GM18861 (cell line): ENCODE measurements around the gene DDX10.

Experiments used
- ATAC-seq: cut with Tn5 transposase; IDR thresholded peaks from one replicate; pipeline ENCODE4 v1.9.1; 2021; ENCODE audit not compliant: unreplicated experiment

The DDX10 gene

DNA sequence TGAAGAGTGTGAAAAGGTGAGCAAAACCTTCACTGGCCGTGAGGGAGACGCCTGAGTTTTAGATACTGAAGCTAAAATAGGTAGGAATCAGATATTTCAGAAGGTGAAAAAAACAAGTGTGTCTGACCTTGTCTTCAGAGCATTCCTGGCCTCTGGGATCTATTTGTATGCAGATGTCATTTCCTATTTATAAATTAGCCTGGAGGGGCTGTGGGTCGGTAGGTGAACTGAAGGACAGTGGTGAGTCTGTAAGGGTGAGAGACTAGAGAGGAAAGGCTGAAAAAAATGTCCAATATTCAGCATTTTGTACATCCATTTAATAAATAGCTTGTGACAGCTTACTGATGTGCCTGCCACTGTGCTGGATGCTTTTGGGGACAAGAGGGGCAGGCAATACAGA lies 302.1 kb downstream of the DDX10 start:
- no peak for ATAC-seq

DNA sequence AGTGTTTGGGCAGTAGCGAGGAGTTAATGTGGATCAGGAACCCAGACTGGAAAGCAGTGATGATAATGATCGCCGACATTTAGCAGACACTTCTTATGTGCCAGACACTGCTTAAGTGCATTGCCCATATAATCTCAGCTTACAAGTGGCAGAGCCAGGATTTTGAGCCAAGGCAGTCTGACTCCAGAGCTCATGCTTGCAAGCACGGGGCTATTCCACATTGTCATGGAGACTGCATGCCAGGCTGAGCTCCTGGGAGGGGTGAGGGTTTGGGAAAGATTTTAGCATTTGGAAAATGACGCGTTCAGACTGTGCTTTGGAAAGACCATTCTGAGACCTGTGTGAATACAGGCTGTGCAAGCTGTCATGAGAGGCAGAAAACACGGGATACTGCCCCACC lies 302.7 kb downstream of the DDX10 start:
- no peak for ATAC-seq

DNA sequence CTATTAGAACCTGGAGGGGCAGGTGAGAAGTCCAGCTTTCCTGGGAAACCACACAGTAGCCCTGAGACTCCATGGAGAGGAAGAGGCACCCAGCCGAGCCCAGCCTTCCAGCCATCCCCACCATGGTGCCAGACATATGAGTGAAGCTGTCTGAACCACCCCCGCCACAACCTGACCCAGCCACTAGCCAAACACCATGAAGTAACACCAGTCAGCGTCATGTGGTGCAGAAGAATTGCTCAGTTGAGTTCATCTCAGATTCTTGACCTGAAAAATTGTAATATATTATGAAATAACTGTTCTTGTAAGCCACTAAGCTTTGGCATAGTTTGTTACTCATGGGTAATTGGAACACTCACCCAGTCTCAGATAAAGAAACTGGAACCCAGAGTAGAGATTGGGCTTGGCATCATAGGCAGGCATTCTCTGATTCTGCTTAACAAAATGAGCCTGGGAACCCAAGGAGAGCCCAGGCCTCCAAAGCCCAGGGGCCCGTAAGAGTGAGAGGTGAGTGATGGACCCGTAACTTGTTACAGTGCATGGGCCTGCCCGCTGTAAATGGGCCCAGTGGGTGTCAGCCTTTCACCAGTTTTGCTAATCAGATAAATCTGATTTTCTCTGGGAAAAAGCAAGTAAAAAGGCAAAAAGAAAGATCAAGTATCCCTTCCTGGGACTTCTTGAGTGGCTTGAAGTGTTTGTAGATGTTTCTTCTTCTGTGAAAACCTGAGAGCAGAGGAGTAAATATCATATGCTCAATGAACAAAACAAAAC lies 305.5 kb downstream of the DDX10 start:
- ATAC-seq = no peak

DNA sequence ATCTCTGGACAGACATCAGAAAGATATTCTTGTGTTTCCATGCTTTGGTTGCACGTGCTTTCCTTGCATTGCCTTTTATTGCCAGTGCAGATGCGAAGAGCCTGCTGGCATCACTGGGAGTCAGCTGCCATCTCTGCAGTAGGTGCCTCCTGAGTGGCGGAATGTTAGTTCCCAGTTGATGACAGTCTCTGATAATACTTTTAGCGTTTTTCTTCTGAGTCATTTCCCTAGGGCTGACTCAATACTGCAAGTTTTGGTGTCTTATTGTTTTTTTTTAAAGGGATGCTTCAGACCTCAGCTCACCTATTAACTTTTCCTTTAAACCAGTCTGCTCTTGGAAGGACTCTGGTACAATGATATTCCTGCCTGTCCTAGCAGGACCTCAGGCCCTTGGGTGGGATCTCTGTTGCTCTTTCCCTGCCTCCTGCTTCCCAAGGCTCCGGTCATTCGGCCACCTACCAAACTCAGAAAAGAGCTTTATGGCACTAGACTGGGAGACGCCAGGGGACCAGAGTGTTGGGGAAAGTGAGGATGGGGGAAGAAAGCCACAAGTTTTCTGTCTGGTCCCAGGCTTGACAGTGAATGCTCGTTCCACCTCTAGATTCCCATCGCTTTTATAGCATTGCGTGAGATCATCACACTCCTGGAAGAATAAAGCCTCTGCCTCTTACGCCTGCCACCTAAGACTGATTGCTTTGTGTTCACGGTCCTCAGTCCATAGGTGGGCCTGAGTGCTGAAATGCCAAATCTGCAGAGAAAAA lies 308.7 kb downstream of the DDX10 start:
- ATAC-seq = no peak

DNA sequence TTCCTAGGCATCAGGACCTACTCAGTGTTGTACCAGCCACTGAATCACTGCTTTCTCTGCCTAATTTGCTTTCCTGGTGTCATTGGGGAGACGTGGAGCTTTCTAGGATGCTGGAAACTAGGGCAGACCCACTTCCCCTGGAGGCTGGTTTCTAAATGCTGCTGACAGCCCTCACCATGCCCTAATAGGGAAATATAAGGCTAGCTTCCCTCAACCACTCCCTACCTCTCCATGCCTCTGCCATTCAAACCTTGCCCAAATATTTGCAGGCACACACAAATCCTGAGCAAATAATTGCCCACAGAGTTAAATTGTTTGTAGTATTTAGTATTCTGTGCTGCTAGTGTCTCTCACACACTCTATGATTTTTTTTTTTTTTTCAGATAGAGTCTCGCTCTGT lies 310.2 kb downstream of the DDX10 start:
- no peak for ATAC-seq

DNA sequence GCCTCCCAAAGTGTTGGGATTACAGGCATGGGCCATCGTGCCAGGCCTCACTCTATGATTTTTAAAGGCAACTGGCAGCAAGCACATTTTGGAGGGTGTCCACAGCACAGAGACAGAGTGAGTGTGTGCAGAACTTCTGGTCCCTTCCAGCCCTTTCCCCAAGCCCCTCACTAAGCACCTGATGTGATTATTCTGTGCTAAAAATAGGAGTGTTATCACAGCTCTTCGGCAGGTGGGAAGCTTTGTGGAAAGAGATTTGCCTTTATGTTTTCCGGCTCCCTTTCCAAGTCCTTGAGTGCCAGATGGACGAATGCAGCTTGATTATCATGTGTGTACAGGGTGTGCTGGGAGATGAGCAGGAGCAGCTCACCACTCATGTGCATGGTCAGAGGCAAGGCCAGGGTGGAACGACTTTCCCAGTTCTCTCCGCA lies 310.8 kb downstream of the DDX10 start:
- no peak for ATAC-seq

DNA sequence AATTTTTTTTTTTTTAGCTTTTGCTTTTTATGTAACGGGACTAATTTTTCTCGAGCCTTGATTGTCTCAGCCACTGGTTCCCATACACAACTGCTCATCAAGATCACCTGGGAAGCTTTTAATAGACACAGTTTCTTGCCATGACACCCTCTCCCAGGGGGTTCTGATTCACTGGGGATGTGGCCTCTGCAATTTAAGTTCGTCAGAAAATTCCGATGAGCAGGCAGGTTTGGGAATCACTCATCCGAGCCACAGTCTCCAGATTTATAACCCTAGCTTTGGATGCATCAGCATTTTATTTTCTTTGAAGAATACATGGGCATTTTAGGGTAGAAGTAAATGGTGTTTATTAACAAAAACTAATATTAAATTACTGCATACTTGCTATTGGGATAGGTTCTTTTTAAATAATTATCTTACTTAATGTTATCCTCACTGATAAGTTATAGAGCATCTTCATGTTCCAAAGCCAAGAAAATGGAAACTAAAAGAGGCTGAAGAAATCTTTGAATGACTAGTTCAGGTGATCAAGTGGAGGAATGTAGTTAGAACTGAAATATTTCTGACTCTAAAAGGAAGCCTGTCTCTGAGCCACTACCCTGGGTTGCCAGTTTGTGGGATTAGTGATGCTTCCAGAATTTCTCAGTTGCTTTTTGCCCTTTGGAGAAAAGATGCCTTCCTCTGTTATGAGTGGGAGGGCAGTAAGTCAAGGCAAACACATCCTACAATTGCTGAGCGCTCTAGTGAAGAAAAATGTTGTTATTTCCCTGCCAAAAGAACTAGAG lies 319.0 kb downstream of the DDX10 start:
- ATAC-seq = no peak

DNA sequence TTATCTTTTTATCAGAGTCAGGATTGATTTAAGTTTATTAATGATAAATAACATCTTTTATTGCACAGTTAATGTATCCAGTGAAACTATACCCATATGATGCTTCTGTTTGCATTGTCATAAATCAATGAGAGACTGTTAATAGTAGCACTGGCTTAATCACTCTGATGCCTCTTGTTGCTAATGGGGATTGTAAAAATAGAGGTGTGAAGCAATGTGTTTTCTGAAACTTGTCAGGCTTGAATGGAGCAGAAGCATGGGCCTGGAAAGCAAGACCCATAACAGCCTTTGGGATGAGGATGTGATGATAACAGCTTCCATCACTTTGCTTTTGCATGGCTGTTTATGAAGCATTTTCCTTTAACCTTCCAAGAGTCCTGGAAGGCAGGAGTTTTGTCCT lies 319.7 kb downstream of the DDX10 start:
- ATAC-seq = no peak

DNA sequence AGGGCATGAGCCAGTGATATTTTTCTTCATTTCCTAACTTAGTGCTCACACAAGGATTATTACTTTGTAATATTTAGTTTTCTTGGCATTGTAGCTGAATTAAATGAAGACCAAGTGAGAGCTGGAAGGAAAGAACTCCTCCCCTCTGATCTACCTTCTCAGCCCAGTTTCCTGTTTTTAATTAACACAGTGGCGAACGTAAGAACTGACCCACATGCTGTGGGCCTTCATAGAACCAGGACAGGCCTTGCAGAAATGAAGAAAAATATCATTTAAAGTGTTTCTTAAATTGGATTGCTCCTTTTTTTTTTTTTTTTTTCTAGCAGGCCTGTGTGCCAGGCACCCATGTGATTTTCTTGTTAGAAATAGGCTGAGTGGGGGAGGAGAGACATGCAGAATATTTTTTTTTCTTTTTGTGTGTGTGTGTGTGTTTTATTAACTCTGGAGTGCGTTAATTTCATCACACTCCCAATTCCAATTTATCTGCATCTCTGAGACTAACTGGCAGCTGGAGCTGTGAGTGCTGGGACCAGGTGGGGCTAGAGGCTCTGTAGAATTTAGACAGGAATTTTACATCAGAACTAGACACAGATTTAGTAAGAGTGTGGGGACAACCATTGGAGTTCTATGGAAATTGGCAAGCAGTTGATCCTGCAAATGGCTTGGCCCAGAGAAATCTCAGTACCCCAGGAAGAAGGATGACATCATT lies 320.5 kb downstream of the DDX10 start:
- ATAC-seq = no peak

DNA sequence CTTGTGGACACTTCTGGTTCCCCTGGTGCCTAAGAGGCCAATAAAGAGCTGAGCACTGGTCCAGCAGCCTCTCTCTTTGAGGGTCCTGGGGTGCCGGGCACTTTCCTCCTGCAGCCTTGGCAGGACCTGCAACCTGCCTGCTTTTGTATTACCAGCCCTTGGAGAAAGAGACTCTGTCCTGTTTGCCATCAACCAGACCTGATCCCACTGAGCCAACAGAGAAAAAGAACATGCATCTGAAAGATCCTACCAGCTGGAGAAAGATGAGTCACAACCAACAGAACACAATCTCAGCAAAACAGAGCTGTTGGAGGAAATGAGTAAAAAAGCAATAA lies 321.0 kb downstream of the DDX10 start:
- ATAC-seq = no peak
